K562 (cell line): ENCODE results near the gene TSR3. TPM values are rescaled to one million over a fixed set of nuclear protein-coding genes. Genes with fewer than 3 reads are reported as not detected.
A peak's percentile ranks its signal among the peaks of the same experiment; 100 is the strongest.

Experiments
- ATF6 ChIP-seq: sonication (generic); formaldehyde crosslinking; IDR thresholded peaks from 2 replicates; pipeline ENCODE4 v1.4.0; 2020; ENCODE audit warnings: mild to moderate bottlenecking, missing genetic modification reagents
- BCL6 ChIP-seq: fragments of 250-450 bp; sonication (Bioruptor Pico); IDR thresholded peaks from 2 replicates; pipeline ENCODE4 v1.4.0; 2020
- CXXC5 ChIP-seq: fragments of 250-450 bp; sonication (Bioruptor Pico); IDR thresholded peaks from 2 replicates; pipeline ENCODE4 v1.8.0; 2022; ENCODE audit warnings: inconsistent platforms, mild to moderate bottlenecking, moderate library complexity
- E2F3 ChIP-seq: fragments of 250-450 bp; sonication (Bioruptor Pico); IDR thresholded peaks from 2 replicates; pipeline ENCODE4 v1.4.0; 2020; ENCODE audit warnings: mild to moderate bottlenecking
- EHMT2 ChIP-seq: fragments of 450-650 bp; IDR thresholded peaks from 2 replicates; pipeline ENCODE4 v1.6.1; 2018; ENCODE audit warnings: antibody characterized with exemption
- IFI16 ChIP-seq: fragments of 250-450 bp; sonication (Bioruptor Pico); IDR thresholded peaks from 2 replicates; pipeline ENCODE4 v2.1.2; 2022; ENCODE audit warnings: mild to moderate bottlenecking, inconsistent platforms
- NR1H2 ChIP-seq: sonication (generic); formaldehyde crosslinking; IDR thresholded peaks from 2 replicates; pipeline ENCODE4 v1.4.0; 2020; ENCODE audit warnings: mild to moderate bottlenecking, missing genetic modification reagents
- OTX1 ChIP-seq: fragments of 450-650 bp; formaldehyde crosslinking; IDR thresholded peaks from 2 replicates; pipeline ENCODE4 v1.4.0; 2022; ENCODE audit warnings: mild to moderate bottlenecking
- REST ChIP-seq, 2 experiments: fragments of 450-650 bp; formaldehyde crosslinking in 1 of 2; IDR thresholded peaks; 2 replicates each; pipeline versions ENCODE4 v1.4.0 to v1.6.1; 2014 to 2020; ENCODE audit warnings: mild to moderate bottlenecking in 2 of 2, borderline replicate concordance in 1 of 2, low read depth in 1 of 2
- SMARCA4 ChIP-seq: fragments of 450-650 bp; IDR thresholded peaks from 2 replicates; pipeline ENCODE4 v1.6.1; 2016
- SMC3 ChIP-seq: conservative IDR thresholded peaks from 2 replicates; pipeline ENCODE4 v1.6.1; 2011; ENCODE audit warnings: low read depth, low read length, improper control_type of control experiment; ENCODE audit not compliant: insufficient read depth
- SNAPC5 ChIP-seq: fragments of 250-450 bp; sonication (Bioruptor Pico); IDR thresholded peaks from 2 replicates; pipeline ENCODE4 v1.8.0; 2021; ENCODE audit warnings: moderate library complexity, mild to moderate bottlenecking, inconsistent platforms
- USF1 ChIP-seq: sonication (generic); formaldehyde crosslinking; IDR thresholded peaks from 2 replicates; pipeline ENCODE4 v1.9.0; 2022; ENCODE audit warnings: mild to moderate bottlenecking, missing genetic modification reagents
- ZNF197 ChIP-seq: fragments of 200-800 bp; sonication (Bioruptor generic); IDR thresholded peaks from 2 replicates; pipeline ENCODE4 v1.6.1; 2016; ENCODE audit warnings: low read depth, missing genetic modification characterization, missing compliant biosample characterization
- ZNF212 ChIP-seq: fragments of 450-650 bp; formaldehyde crosslinking; IDR thresholded peaks from 2 replicates; pipeline ENCODE4 v1.4.0; 2020; ENCODE audit warnings: mild to moderate bottlenecking
- ZNF347 ChIP-seq: fragments of 450-650 bp; formaldehyde crosslinking; IDR thresholded peaks from 2 replicates; pipeline ENCODE4 v1.4.0; 2020; ENCODE audit warnings: low read depth, mild to moderate bottlenecking, moderate library complexity
- polyA plus RNA-seq, 8 experiments: library from polyadenylated mRNA; depleted of rRNA in 4 of 8; stranded (reverse) in 5 of 8; unstranded in 3 of 8; fragments of >200 nt; fragmentation: Nextera tagmentation in 2 of 8; fragmentation: Illumina TruSeq in 1 of 8; extraction: Ambion mirVana in 2 of 8; extraction: Trizol in 1 of 8; gene quantifications; 2 replicates each; pipeline versions ENCODE4 v1.2.1 to v1.2.3, GENCODE V29; 2011 to 2014; ENCODE audit warnings: inconsistent platforms in 1 of 8, missing spikeins in 1 of 8
- total RNA-seq, 7 experiments: library from RNA; depleted of rRNA in 6 of 7; stranded (reverse); fragments of >200 nt in 6 of 7; fragmentation: Illumina TruSeq in 2 of 7; extraction: Trizol in 2 of 7; gene quantifications; 2 replicates each; pipeline versions ENCODE4 v1.2.1 to v1.2.3, GENCODE V29; 2011 to 2021; ENCODE audit warnings: low replicate concordance in 1 of 7

Gene TSR3
- total and polyA plus RNA-seq, 9 of the 15 experiments (the other 6 are each of a cell fraction or from before 2014, with no cell fraction given) = 1.5 to 74.8 (median 16.5) TPM

- TF ChIP-seq EHMT2 (peak; percentile 47; the same call in 1 of the 2 replicates), REST (IDR thresholded peaks at IDR 0.05; ENCODE audit: borderline replicate concordance) (no peak), REST (CRISPR knock-in tag; IDR thresholded peaks at IDR 0.05; ENCODE audit: low read depth) (no peak), ATF6 (CRISPR knock-in tag) (peak; percentile 84), E2F3 (CRISPR knock-in tag) (no peak), SMARCA4 (no peak), OTX1 (CRISPR knock-in tag) (peak; percentile 64), ZNF347 (CRISPR knock-in tag) (no peak), ZNF212 (no peak), IFI16 (CRISPR knock-in tag) (no peak), USF1 (no peak), NR1H2 (0 out of 2 replicates have a peak, but pooled peaks have one; percentile 86), SMC3 (no peak), ZNF197 (CRISPR knock-in tag) (no peak), SNAPC5 (no peak), CXXC5 (CRISPR knock-in tag) (peak; percentile 96), BCL6 (CRISPR knock-in tag) (no peak)
Measured at GRCh38 chr16:1308977-1309885, 42.4 kb downstream of the TSR3 start, which contains the start of gene UBE2I (continued).
